HL-60 (cell line): ENCODE data around the gene EYS.

Experiments
- CTCF ChIP-seq: IDR thresholded peaks from one replicate; pipeline ENCODE4 v1.5.1; 2011; ENCODE audit warnings: low read length, control low read depth, inconsistent platforms; ENCODE audit not compliant: insufficient read depth
- GABPA ChIP-seq: IDR thresholded peaks from 2 replicates; pipeline ENCODE4 v1.6.1; 2012; ENCODE audit warnings: low read depth
- POLR2AphosphoS5 ChIP-seq: IDR thresholded peaks from 2 replicates; pipeline ENCODE4 v1.6.1; 2012; ENCODE audit warnings: low read depth
- SPI1 ChIP-seq: IDR thresholded peaks from 2 replicates; pipeline ENCODE4 v1.6.1; 2012; ENCODE audit warnings: low read depth, mild to moderate bottlenecking, borderline replicate concordance
- TF ChIP-seq, protein P1 (sequence below): IDR thresholded peaks from 2 replicates; pipeline ENCODE4 v1.6.1; 2012; ENCODE audit warnings: low read depth; ENCODE audit not compliant: insufficient replicate concordance

- no peak for TF ChIP-seq CTCF
- TF ChIP-seq POLR2AphosphoS5: no peak
- TF ChIP-seq, protein P1, sequence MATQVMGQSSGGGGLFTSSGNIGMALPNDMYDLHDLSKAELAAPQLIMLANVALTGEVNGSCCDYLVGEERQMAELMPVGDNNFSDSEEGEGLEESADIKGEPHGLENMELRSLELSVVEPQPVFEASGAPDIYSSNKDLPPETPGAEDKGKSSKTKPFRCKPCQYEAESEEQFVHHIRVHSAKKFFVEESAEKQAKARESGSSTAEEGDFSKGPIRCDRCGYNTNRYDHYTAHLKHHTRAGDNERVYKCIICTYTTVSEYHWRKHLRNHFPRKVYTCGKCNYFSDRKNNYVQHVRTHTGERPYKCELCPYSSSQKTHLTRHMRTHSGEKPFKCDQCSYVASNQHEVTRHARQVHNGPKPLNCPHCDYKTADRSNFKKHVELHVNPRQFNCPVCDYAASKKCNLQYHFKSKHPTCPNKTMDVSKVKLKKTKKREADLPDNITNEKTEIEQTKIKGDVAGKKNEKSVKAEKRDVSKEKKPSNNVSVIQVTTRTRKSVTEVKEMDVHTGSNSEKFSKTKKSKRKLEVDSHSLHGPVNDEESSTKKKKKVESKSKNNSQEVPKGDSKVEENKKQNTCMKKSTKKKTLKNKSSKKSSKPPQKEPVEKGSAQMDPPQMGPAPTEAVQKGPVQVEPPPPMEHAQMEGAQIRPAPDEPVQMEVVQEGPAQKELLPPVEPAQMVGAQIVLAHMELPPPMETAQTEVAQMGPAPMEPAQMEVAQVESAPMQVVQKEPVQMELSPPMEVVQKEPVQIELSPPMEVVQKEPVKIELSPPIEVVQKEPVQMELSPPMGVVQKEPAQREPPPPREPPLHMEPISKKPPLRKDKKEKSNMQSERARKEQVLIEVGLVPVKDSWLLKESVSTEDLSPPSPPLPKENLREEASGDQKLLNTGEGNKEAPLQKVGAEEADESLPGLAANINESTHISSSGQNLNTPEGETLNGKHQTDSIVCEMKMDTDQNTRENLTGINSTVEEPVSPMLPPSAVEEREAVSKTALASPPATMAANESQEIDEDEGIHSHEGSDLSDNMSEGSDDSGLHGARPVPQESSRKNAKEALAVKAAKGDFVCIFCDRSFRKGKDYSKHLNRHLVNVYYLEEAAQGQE: no peak
- no peak for TF ChIP-seq SPI1
- TF ChIP-seq GABPA: no peak
Measured at GRCh38 chr6:63929111-63929510, 1777.9 kb downstream of the EYS start.
